Raji (cell line): Measurements from ENCODE around the gene COPS9.

ENCODE experiments used
- POLR2A ChIP-seq: IDR thresholded peaks from 2 replicates; pipeline ENCODE4 v1.6.1; 2011; ENCODE audit warnings: low read depth, low read length, control low read depth; ENCODE audit not compliant: insufficient read depth

Gene COPS9

DNA sequence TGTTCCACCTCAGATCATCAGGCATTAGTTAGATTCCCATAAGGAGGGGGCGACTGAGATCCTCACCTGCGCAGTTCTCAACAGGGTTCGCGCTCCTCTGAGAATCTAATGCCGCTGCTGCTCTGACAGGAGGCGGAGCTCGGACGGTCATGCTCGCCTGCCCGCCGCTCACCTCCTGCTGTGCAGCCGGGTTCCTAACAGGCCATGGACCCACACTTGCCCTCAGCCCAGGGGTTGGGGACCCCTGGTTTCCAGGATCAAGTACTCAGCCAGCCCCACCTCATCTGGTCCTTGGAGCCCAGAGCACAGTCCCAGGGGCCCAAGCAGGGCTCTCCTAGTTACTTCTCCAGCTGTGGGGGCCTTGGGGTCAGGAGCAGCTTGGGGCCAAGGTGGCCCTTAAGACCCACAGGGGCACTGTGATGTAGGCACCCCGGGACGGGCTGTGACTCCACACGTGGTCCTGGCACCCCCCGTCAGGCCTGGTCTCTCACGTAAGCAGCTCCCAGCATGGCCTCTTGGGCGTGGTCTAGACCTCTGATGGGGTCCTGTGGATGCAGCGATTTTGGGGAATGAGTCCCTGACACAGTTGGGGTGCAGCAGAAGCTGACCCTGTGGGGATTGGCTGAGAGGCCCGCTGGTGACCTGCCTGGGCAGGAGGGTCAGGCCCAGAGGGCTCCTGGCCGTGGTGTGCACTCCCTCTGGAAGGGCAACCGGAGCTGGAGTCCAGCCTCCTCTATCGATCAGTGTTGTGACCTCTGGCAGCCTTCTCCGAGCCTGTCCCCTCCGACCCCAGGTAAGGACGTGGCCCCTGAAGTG, 32.6 kb upstream of the COPS9 start:
- TF ChIP-seq POLR2A, result no peak

DNA sequence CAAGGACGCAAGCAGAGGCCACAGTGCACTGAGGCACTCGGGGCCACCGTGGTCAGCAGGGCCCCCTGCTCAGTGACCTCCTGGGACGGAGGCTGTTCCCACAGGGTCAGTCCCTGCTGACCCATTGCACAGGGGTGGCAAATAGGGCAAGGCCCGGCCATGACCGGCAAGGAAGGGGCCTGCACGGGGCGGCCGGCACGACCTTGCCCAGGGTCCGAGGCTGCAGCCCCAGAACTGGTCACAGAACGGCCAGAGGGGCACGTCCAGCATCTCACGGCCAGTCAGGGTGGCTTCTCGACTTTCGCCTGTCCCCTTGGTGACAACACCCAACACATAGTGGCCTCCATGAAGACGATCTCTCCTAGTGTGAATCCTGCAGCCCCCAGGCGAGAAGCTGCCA, 31.9 kb upstream of the COPS9 start:
- TF ChIP-seq POLR2A, result no peak

DNA sequence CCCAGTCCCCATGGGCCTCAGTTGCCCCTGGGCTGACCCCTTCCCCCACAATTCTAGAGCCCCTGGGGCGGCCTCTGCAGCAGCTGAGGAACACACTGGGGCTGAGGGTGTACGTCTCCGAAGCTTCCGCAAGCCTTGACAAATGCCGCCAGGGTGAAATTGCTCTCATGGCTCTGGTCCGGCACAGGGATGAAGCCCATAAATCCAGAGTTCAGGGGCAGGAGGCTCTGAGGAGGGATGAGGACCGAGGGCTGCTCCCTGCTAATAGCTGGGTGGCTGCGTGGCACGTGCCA, 31.4 kb upstream of the COPS9 start:
- no peak for TF ChIP-seq POLR2A

DNA sequence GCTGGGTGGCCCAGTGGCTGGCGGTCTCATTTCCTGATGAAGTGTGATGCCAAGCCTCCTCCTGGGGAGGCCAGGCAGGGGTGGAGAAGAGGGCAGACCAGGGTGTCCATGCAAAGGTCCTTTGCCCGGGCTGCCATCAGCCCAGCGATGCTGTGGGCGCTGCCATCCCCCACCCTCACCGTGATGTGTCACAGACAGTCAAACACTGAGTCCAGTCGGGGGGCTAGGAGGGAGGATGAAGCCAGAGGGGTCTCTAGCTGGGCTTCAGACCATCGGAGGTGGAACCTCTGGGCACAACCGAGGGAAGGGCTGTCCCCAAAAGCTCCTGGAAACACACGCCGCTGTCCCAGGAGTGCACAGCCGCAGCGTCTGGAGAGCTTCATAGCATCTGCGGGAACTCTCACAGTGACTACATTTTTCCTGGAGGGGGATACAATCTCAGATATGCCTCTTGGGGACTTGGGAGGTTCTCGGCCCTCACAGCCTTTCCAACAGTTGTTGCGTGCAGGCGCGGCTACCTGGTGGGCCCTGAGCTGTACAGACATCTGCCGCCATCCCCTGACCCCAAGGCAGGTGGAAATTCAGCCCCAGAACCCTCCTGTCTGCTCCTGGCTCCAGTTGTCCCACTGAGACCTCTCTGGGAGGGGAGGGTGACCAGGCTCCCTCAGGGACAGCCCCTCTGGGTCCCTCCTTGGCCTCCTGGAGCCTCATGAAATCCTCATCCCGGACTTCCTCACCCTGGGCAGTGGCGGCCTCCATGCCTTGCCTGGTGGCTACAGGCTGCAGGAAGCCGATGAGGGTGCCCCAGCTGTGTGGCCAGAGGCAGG, 30.9 kb upstream of the COPS9 start:
- no peak for TF ChIP-seq POLR2A

DNA sequence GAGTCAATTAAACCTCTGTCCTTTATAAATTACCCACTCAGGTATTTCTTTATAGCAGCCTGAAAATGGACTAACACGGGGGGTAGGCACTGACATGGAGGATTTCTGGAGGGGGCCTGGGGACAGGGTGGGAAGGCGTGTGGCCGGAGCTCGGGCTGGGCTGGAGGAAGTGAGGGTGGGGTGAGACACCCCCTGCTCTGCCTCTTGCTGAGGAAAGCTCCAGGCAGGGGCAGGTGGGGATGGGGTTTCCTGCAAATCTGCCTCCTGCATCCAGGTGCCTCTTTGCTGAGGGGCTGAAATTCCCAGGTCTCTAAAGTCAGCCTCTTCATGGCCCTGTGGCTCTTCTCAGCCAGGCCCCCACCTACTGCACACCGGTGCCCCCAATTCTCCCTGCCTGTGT, 30.1 kb upstream of the COPS9 start:
- TF ChIP-seq POLR2A, result no peak

DNA sequence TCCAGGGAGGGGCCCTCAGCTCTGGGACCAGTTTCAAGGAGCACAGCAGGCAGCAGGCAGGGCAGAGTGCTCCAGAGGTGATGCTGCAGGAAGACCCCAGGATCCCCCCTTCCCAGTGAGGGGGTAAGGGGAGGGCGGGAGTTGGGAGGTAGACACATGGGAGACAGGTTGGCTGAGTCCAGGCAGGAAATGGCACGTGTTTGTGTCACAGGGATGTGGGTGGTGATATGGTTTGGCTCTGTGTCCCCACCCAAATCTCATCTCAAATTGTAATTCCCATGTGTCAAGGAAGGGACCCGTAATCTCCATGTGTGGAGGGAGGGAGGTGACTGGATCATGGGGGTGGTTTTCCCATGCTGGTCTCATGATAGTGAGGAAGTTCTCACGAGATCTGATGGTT, 29.6 kb upstream of the COPS9 start:
- no peak for TF ChIP-seq POLR2A

DNA sequence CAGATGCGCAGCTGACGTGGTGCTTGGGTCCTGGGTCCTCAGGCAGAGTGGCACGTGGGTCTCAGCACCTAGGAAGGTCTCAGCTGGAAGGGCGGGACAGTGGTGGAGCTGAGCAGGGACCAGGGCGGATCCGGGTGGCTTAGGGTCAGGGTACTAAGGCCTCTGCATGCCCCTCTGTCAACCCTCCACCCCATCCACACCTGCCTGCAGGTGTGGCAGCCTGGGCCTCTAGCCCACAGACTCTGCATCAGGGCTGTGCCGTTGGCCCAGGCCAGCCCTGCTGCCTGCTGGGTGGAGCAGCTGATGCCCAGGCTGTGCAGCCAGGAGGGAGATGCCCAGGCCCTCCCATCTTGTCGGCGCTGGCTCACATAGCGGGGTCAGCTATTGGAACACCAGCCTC, 28.9 kb upstream of the COPS9 start:
- TF ChIP-seq POLR2A, result no peak

DNA sequence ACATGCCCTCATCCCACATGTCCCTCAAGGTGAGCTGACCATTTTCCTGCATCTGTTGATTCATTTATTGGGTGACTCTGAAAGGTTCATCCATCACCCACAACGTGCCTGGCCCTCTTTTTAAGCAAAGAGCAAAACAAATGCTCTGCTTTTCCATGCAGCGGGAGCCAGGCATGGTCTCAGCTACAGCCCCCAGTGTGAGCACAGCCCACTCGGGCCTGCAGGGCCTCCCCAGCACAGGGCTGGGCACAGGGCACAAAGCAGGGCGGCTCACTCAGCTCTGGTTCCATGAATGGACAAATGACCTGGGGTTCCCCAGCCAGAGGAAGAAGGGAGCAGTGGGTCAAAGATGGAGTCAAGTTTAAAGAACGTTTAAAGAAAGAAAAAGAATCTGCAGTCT, 28.5 kb upstream of the COPS9 start:
- no peak for TF ChIP-seq POLR2A

DNA sequence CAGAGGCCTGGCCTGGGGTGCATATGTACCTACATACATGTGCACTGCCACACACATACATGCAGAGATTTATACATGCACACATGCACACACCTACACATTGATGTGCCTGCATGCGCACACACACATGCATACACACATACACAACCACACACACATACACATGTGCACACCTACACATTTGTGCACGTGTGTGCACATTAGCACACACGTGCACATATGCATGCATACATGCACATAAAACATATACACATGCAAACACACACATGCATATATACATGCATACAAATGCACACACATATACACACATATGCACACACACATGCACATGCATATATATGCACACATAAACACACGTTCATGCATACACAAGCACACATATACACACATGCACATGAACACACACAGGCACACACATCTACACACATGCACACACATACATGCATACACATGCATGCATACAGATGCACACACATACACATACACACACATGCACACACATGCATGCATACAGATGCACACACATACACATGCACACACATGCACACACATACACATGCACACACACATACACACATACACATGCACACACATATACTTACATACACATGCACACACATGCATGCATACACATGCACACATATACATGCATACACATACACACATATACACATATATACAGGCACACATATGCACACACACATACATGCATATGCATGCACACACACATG, 27.9 kb upstream of the COPS9 start:
- TF ChIP-seq POLR2A, result no peak

DNA sequence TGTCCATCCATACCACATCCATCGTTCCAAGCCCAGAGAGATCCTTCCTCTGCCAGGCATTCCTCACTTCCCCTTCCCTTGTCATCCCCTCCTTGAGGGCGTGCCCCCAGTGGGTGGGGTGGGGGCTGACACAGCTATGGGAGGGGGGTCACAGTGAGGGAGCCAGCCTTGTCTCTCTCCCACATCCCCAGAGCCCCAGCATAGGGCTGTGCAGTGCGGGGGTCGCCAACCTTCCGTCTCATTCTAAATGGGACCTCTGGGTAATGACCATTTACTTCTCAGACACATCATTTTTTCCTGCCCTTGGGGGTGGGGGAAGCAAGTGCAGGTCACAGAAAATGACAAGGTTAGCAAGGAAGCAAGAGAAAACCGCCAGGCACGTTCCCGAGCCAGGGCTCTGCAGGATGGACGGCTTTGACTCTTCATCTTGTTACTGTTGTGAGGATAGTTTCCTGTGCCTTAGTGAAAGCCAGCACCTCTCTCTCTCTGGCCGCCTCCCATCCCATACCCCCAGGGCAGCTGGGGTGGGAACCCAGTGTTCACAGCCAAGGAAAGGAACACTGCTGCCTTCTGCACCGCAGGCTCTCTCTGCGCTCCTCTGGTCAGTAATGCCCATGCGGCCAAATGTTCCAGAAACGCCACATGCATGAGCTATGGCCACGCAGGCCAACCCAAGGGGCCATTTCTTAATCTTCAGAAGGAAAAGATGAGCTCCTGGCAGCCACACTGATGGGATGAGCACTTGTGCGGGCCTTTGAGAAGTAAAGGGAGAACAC, 27.0 kb upstream of the COPS9 start:
- no peak for TF ChIP-seq POLR2A

DNA sequence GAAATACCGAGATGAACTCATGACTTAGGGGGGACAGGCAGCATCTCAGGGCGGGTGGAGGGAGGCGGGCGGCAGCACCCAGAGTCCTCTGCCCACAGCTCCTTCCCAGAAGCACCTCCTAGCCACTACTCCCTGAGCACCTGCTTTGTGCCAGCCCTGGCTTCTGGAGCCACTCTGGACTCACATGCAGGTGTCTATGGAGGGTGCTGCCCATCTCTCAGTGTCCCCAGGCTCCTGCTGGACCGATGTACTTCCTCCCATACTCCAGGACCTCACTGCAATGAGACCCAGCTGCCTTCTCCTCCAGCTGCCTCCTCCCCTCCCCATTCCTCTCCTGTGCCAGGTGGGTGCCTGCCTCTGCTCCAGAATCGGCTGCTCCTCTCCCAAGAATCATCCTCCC, 26.4 kb upstream of the COPS9 start:
- no peak for TF ChIP-seq POLR2A

DNA sequence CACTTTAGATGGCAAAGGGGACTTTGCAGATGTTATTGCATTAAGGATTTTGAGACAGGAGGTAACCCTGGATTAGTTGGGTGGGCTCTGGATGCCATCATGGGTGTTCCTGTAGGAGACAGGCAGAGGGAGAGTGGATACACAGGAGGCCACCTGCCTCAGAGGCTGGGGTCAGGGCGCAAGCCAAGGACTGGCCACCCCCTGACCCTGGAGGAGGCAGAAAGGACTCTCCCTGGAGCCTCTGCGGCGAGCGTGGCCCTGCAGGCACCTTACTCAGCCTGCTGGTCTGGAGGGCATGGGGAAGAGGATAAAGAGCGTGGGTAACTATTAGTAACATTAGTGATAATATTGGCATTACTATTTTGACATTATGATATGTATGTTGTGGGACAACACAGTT, 25.9 kb upstream of the COPS9 start:
- TF ChIP-seq POLR2A, result no peak

DNA sequence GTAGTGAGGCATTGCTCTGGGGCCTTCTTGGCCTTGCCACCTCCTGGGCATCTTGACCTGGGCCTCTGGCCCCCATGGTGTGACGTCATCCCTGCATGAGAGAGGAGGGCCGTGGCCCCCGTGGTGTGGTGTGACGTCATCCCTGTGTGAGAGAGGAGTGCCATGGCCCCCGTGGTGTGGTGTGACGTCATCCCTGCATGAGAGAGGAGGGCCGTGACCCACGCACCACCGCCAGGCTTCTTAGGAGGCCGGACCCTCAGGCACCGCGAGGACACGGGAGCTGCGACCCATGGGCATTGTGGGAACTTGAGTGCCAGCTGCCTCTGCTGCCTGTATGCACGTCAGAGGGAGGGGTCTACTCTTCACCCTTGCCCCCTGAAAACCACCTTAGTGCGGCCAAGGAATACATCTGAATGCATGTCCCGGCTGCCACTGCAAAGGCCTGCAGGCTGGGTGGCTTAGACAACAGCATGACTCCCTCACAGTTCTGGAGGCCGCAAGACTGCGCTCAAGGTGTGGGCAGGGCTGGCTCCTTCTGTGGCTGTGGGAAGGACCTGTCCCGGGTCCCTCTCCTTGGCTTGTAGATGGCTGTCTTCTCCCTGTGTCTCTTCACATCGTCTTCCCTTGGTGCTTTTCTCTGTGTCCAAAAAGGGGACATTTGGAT, 25.1 kb upstream of the COPS9 start:
- no peak for TF ChIP-seq POLR2A

DNA sequence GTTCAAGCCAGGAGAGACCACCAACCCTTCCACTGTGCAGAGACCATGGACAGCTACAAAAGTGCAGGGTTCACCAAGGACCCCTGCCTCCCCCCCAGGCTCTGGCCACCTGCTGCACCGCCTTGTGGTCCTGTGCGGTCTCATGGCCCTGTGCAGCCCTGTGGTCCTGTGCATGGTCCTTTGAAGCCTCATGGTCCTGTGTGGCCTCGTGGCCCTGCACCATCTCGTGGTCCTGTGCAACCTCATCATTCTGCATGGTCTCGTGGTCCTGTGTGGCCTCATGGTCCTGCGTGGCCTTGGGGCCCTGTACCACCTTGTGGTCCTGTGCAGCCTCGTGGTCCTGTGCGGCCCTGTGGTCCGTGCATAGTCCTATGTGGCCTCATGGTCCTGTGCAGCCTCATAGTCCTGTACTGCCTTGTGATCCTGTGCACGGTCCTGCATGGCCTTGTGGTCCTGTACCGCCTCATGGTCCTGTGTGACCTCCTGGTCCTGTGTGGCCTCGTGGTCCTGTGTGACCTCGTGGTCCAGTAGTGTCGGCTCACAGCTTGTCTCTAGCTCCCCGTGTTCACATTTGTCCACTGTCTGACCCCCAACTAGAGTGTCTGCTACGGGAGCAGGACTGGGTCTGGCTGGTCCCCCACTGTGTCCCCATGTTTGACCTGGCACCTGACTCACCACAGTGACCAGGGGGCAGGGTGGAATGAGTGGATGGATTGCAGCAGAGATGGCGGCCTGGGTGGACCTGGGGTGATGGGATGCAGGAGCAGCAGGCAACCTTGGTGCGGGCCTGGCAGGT, 24.4 kb upstream of the COPS9 start:
- no peak for TF ChIP-seq POLR2A

DNA sequence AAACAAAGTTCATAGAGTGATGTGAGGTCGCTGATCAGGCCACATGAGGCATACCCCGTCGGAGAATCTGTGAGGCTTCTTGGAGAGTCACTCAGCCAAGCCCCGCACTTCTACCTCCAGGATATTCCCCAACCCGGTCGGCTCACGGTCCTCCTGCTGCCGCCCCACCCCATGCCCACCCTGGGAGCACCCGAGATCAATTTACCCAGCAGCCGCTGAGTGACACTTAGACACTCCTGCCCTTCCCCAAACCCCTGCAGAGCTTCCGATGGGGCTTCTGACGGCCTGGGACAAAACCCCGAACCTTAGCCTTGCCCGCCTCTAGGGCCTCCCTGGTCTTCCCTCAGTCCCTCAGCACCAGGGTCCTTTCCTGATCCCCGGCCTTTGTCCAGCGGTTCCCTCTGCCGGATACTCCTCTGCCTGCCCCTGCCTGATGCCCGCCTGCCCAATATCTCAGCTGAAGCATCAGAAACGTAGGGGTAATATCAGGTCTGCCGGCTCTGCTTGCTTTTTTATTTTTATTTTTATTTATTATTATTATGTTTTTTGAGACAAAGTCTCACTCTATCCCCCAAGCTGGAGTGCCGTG, 23.2 kb upstream of the COPS9 start:
- TF ChIP-seq POLR2A, result no peak
